ENCODE results near the gene OGT.
"Not testable (repeated sequence)": the region's sequence is repeated elsewhere in the genome, so short reads cannot be mapped to it uniquely, and the experiment has no call there.

Gene OGT

GRCh38 chrX:71579990-71580380 is 47.1 kb downstream of the OGT start:
- DNase-seq (ENCODE audit: low read depth in 2 of 2, low spot score in 1 of 2) = no peak

- DNase-seq (ENCODE audit: low read depth in 2 of 2, low spot score in 1 of 2) = no peak
Measured at GRCh38 chrX:71581210-71581609, 48.3 kb downstream of the OGT start.

GRCh38 chrX:71586929-71587328 is 54.0 kb downstream of the OGT start:
- DNase-seq (ENCODE audit: low read depth in 2 of 2, low spot score in 1 of 2) = no peak

GRCh38 chrX:71593210-71593609 is 60.3 kb downstream of the OGT start:
- not testable (repeated sequence) for DNase-seq (ENCODE audit: low read depth in 2 of 2, low spot score in 1 of 2)

- no peak for DNase-seq (ENCODE audit: low read depth in 2 of 2, low spot score in 1 of 2)
Measured at GRCh38 chrX:71599965-71600364, 67.1 kb downstream of the OGT start.

GRCh38 chrX:71603618-71604017 is 70.7 kb downstream of the OGT start:
- DNase-seq (ENCODE audit: low read depth in 2 of 2, low spot score in 1 of 2) = no peak

- DNase-seq (ENCODE audit: low read depth in 2 of 2, low spot score in 1 of 2) = no peak
Measured at GRCh38 chrX:71604141-71604540, 71.2 kb downstream of the OGT start.

- DNase-seq (ENCODE audit: low read depth in 2 of 2, low spot score in 1 of 2) = no peak
Measured at GRCh38 chrX:71604796-71605568, 72.1 kb downstream of the OGT start.

- no peak for DNase-seq (ENCODE audit: low read depth in 2 of 2, low spot score in 1 of 2)
Measured at GRCh38 chrX:71606536-71607216, 73.8 kb downstream of the OGT start.

GRCh38 chrX:71607488-71607887 is 74.6 kb downstream of the OGT start:
- no peak for DNase-seq (ENCODE audit: low read depth in 2 of 2, low spot score in 1 of 2)

- no peak for DNase-seq (ENCODE audit: low read depth in 2 of 2, low spot score in 1 of 2)
Measured at GRCh38 chrX:71609095-71609750, 76.3 kb downstream of the OGT start.

- DNase-seq (ENCODE audit: low read depth in 2 of 2, low spot score in 1 of 2) = not testable (repeated sequence)
Measured at GRCh38 chrX:71611736-71612135, 78.8 kb downstream of the OGT start.

- DNase-seq (ENCODE audit: low read depth in 2 of 2, low spot score in 1 of 2) = no peak
Measured at GRCh38 chrX:71612256-71612655, 79.4 kb downstream of the OGT start.

- no peak for DNase-seq (ENCODE audit: low read depth in 2 of 2, low spot score in 1 of 2)
Measured at GRCh38 chrX:71615056-71615455, 82.2 kb downstream of the OGT start.

GRCh38 chrX:71615954-71616353 is 83.0 kb downstream of the OGT start:
- no peak for DNase-seq (ENCODE audit: low read depth in 2 of 2, low spot score in 1 of 2)

- no peak for DNase-seq (ENCODE audit: low read depth in 2 of 2, low spot score in 1 of 2)
Measured at GRCh38 chrX:71616672-71617529, 84.0 kb downstream of the OGT start.

- no peak for DNase-seq (ENCODE audit: low read depth in 2 of 2, low spot score in 1 of 2)
Measured at GRCh38 chrX:71617742-71618141, 84.8 kb downstream of the OGT start.

GRCh38 chrX:71618303-71618721 is 85.4 kb downstream of the OGT start, which contains the start of gene CXCR3:
CXCR3 (minus strand) TSS chrX:71618511; CDS start chrX:71618449, 62 bp downstream.
- DNase-seq (ENCODE audit: low read depth in 2 of 2, low spot score in 1 of 2) = peak; percentile 38 to 41

GRCh38 chrX:71618787-71619186 is 85.9 kb downstream of the OGT start:
- DNase-seq (ENCODE audit: low read depth in 2 of 2, low spot score in 1 of 2) = no peak

- peak in 1 of 2 donors; percentile 17 for DNase-seq (ENCODE audit: low read depth in 2 of 2, low spot score in 1 of 2)
Measured at GRCh38 chrX:71619193-71619592, 86.3 kb downstream of the OGT start.

- no peak for DNase-seq (ENCODE audit: low read depth in 2 of 2, low spot score in 1 of 2)
Measured at GRCh38 chrX:71619986-71620385, 87.1 kb downstream of the OGT start.

Data from stimulated activated CD8-positive, alpha-beta memory T cell treated with anti-CD3 and anti-CD28 coated beads, Interleukin-4, amount 100 ng/mL, for 1 hour (primary cell).